ENCODE results near the gene SCAANT1.

Gene SCAANT1

DNA sequence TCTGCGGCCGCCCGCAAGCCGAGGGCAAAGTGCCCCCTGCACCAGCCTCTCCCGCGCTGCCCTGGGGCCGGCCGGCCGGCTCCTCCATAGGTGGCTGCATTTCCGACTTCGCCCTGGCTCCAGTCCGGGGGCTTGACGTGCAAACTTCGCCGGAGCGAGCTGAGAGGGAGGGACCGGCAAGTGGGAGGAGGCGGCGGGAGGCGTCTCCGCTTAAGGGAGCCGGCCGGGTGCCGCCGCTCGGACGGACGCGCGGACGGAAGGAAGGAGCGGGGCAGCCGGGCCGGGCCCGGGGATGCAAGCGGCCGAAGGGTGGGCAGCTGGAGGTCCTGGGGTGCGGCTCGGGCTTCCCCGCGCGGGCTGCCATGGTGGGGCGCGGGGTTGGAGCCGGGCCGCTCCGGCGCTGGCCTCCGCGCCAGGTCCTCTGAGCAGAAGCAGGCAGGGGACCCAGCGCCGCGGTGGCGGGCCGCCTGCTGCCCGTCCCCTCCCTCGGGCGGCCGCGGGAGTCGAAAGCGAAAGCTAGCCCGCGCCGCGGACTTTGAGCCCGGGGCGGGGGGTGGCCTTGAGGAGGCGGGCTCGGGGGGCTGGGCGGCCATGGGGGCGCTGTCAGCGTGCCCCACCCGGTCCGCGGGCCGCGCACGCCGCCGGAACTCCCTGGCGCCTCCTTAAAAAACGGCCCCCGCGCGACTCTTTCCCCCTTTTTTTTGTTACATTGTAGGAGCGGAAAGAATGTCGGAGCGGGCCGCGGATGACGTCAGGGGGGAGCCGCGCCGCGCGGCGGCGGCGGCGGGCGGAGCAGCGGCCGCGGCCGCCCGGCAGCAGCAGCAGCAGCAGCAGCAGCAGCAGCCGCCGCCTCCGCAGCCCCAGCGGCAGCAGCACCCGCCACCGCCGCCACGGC, at the start of gene SCAANT1:
TSS of gene SCAANT1 (minus strand) at position 511 of the 895 bp plus-strand sequence.
- DNase-seq, result peak; percentile 64 to 74

DNA sequence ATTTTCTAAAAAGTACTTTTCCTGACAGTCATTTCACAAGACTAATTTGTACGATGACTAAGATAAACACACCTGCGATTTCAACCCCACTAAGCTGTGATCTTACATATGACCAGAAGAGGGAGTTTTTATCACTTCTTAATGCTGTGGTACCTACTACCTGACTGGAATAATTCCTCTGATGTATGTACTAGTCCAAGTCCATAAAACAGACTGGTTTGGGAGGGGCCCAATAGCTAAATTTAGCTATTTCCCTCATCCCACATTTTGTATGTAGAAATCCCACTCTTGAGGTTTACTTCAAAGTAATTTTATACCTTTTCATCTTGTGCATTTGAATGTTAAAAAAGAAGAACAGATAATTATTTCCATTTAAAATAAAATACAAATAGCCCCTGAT, 49.7 kb upstream of the SCAANT1 start:
- DNase-seq, result peak; percentile 38 to 75

DNA sequence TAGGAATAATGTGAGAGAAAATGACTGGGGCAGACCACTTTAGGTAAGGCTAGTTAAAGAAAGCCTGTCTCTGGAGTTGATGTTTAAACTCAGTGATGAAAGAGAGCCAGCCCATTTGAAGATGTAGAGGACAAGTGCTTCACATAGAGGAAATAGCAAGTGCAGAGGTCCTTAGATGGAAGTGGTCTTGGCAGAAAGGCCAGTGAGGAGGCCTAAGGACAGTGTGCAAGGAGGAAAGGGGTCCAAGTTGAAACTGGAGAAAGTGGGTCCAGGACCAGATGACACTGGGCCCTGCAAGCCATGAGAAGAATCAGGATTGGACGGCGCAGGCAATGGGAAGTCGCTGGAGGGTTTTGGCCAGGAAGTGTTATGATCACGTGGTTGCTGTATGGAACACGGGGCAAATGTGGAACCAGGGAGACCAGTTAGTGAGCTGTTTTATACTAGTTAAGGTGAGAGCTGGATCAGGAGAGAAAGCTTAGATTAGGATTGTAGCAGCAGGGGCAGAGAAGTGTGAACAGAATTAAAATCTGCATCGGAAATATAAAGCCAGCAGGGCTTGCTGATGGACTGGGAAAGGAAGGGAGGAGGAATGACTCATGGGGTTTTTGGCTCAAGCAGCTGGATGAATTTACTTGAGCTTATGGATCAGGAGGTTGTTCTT, 48.0 kb upstream of the SCAANT1 start:
- peak in 1 of 2 experiments; percentile 36 for DNase-seq

DNA sequence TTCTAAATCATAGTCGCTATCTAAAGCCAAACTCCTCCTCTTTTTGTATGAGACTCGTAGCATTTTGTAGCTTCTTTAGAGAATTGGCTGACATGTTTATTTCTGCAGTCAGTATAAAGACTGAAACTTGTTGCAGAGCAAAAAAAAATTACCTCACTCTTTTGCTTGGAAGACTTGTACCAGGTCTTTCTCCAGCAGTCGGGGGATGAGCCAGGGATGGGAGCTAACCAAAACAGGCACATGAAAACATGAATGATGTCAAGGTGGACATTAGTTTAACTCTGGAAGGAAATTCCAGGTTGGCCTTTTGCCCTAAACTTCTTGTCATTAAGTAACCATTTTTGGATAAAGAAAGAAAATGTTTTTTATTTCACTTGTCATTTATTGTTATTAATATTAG, 47.0 kb upstream of the SCAANT1 start:
- no peak for DNase-seq

- no peak for DNase-seq
Observed at GRCh38 chr3:63955830-63956545, 43.8 kb upstream of the SCAANT1 start.

DNA sequence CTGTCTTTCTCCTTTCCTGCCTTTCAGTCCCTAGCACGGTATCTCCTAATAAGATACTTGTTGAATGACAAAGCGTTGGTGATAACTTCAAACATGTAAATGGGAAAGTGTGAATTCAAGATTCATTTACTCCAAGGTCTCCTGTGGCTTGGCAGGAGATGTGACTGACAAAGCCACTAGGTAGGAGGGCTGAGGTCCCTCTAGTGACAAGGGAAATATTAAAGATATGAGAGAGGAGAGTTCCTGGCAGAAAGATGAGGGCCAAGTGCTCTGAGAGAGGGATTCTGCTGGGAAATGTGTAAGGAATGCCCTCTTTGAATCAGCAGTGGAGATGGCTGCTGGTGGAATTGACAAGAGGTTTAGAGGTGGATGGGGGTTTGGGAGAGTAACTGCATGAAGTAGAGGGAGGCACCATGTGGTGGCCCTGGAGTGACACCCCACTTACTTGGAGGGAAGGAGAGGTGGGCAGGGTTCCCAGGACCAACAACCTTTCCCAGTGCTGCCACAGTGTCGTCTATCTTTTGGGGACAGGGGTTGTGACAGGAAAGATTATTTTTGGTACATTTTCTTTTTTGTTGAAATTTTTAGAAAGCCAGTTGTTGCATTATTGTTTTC, 43.0 kb upstream of the SCAANT1 start:
- DNase-seq, result no peak

- DNase-seq, result no peak
Observed at GRCh38 chr3:63954182-63954581, 42.0 kb upstream of the SCAANT1 start.

- DNase-seq, result no peak
Observed at GRCh38 chr3:63952248-63952594, 40.0 kb upstream of the SCAANT1 start.

- no peak for DNase-seq
Observed at GRCh38 chr3:63951492-63952247, 39.5 kb upstream of the SCAANT1 start.

- no peak for DNase-seq
Observed at GRCh38 chr3:63950698-63951097, 38.5 kb upstream of the SCAANT1 start.

DNA sequence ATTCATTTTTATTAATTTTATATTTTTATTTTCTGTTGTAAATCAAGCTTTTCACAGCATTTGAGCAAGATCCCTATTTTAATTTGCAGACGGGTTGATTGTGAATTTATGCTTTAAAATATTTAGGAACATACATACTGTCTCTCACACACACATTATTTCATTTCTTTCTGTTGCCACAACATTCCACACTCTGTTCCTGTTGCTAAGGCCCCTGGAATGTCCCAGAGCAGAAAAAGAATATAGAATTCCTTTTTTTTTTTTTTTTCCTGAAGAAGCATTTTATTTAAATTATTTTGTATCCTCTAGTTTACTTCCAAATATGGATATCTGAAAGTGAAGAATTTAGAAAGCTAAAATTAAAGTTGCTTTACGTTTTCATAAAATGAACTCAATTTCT, 36.8 kb upstream of the SCAANT1 start:
- no peak for DNase-seq

DNA sequence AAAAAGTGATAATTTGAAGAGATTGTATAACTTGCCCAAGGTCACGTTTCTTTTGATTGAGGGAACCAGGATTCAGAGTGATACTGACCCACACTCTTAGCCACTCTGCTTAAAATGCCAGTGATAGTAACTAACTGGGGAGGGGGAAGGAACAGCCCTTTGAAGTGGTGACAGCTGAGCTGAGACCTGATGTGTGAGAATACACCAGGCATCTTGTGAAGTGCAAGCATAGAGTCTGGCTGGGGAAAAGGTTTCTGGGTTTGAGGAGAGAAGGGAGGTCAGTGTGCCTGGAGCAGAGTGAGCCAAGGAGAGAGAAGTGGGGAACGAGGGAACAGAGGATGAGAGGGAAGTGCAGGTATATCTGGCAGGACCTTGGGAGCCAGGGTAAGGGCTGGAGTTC, 35.4 kb upstream of the SCAANT1 start:
- no peak for DNase-seq

- DNase-seq, result no peak
Observed at GRCh38 chr3:63946753-63947152, 34.6 kb upstream of the SCAANT1 start.

DNA sequence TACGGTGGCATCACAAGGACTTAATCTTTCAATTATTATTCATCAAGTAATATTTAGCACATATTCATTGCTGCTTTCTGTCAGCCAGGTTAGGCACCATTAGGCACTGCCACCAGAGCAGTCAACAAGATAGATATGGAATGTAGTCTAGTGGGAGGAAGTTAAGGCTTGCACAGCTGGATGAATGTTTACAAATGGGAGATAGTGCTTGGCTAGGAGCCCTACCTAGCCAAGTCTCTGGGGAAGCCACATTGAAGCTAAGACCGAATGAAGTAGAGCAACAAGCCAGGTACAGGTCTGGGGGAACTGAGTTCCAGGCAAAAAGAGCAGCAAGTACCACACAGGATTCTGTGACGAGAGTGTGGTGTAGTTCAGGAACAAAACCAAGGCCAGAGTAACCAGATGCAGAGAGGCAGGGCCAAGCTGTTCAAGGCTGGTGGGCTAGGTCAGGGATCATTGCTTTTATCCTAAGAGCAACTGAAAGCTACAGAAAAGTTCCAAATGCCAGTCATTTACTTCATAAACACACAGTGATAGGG, 33.4 kb upstream of the SCAANT1 start:
- DNase-seq, result no peak

DNA sequence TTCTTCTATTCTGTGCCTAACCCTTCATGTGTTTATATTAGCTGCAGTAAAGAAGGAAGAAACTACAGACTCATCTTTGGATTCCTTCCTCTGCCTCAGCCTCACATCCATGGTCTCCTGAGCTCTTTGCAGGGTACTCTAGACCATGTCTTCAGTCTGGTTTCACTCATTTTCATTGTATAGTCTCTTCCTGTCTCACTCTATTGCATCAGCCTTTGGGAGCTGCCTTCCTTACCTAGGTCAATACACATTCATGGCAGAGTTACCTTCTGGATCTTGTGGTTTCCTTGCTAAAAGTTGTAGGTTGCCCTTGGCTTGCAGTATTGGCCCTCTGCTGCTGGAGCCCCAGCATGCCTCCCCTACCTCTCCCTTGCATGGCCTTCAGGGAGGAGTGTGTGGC, 31.5 kb upstream of the SCAANT1 start:
- no peak for DNase-seq

DNA sequence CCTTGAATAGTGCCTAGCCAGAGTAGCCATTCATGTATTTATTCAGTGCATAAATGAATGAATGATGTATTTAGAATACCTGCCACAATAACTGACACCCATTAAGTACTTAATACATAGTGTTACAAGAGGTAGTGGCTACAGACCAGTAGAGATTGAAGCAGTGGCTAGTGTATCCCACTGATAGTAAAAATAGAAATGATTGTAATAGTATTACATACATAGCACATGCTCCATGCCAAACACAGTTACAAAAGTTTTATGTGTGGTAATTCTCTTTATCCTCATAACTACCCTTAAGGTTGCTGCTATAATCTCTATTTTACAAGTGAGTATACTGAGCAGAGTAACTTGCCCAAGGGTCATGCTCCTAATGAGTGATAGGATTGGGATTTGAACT, 30.3 kb upstream of the SCAANT1 start:
- no peak for DNase-seq

DNA sequence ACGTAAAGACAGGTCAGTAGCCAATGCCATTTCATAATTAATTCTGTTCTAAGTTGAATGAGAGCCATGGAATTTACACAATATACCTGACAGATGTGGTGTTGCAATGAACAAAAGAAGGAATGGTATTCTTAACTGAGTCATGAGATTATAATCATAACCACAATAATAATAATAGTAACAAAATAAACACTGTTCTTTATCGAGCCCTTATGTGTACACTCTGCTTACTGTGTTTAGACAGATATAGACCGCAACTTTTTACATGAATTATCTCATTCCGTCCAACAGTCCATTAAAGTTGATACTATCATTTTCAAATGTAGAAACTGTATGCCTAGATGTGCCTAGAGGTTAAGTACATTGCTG, 28.2 kb upstream of the SCAANT1 start:
- DNase-seq, result no peak

DNA sequence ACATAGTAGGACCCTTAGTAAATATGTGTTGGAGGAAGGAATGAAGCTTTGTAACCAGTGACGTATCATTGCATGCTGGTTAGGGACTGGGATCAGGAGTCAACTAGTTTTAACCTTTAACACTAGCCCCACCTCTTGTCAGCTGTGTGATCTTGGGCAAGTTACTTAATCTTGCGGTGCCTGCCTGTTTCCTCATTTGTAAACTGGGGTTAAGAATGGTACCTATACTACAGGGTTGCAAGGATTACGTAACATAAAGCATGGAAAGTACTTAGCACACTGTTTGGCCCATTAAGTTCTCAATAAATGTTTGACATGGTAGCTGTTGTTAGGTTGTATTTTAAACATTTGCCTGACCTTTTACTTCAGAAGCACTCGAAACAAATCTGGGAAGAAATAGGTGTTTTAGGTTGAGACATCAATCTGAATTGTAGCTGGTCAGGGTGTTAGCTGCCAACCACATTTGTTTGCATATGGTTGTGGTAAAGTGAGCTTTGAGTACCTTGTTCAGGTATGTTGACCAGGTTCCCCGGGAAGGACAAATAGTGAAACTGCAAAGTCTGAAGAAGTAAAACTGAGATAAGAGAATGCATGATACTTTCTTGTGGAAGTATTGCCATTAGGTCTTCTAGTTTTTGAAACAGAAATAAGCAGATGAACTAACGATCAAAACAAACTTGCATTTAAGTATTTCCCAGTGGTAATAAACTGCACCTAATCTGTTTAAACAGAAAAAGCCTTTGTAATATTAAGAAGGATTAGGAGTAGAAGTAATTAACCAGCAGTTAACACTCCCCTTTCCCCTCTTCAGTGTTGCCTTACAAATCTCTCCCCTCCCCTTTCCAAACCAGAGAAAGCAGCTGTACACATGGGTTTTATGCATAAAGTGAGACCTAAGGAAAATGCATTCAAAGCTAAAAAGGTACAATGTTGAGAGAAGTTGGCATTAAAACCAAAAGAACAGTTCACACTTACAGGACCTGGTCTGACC, 25.8 kb upstream of the SCAANT1 start:
- no peak for DNase-seq

DNA sequence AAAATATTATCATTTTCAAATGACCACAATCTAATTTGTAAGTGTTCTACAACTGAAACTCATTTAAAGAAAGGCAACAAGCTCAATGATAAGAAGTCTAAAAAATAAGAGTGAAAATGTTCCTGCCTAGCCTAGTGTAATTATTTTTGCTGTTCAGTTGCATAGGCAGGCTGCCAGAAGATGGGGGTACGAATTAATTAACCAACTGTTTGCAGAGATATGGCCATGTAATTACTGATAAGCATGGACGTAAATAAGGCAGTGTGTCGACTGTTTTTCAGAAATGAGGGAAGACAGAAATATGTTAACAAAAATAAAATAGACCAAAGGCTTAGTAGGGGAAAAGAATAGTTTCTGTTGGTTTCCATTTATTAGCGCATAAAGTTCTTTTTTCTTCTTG, 24.7 kb upstream of the SCAANT1 start:
- DNase-seq, result peak in 1 of 2 experiments; percentile 3

- no peak for DNase-seq
Observed at GRCh38 chr3:63934041-63934866, 22.1 kb upstream of the SCAANT1 start.
